ENCODE data around the gene EDN3. TPM values are rescaled to one million over a fixed set of nuclear protein-coding genes. Genes with fewer than 3 reads are reported as not detected.

The EDN3 gene
- total RNA-seq, 4 donors from 2014 or later = 3.7 to 18.0 (median 11.7) TPM

GRCh38 chr20:59375541-59375940 lies 75.1 kb downstream of the EDN3 start:
- Histone ChIP-seq H3K4me3 (no peak overlapping the region), H3K9me3 (no peaks in the 10 kb centered on the region), H3K27me3 (peaks cover 0 to 15% (median 0%) of the 10 kb centered on the region in 4 donors), H3K27ac (replicated peaks in 1 of 4) (no peak overlapping the region), H3K36me3 (no peaks in the 10 kb centered on the region), H3K4me1 (no peaks in the 10 kb centered on the region)
- 77% methylated on average over 3 of the region's 3 CpGs for WGBS
- intact Hi-C loops (cut with DNase I) = no loop called here
- TF ChIP-seq EP300 (IDR thresholded peaks at IDR 0.05) (no peak), POLR2AphosphoS5 (IDR thresholded peaks at IDR 0.05) (no peak), CTCF (IDR thresholded peaks at IDR 0.05) (no peak), POLR2A (IDR thresholded peaks at IDR 0.05; ENCODE audit: low read depth) (no peak)
- no peak for DNase-seq (ENCODE audit: extremely low spot score)

Other genes with a start within 250 kb of the EDN3 start
- gene ZNF831, start 136.8 kb upstream of the EDN3 start, total RNA-seq = 1 to 10 TPM in 1 of 4 donors, under 1 TPM in 3; 0.34 to 1.3 (median 0.56) TPM